Pulmonary artery endothelial cell (primary cell): ENCODE results near the gene STXBP6. TPM values are rescaled to one million over a fixed set of nuclear protein-coding genes. Genes with fewer than 3 reads are reported as not detected.

Experiments used
- DNase-seq: peaks from one replicate; pipeline ENCODE4 v3.0.0-alpha.2; 2011; ENCODE audit warnings: low read depth, low spot score
- total RNA-seq: library from RNA; depleted of rRNA; stranded (reverse); fragments of >200 nt; gene quantifications from 2 replicates; pipeline ENCODE4 v1.2.3, GENCODE V29; 2014

Gene STXBP6
- total RNA-seq, 1 donor from 2014 or later: not detected

DNA sequence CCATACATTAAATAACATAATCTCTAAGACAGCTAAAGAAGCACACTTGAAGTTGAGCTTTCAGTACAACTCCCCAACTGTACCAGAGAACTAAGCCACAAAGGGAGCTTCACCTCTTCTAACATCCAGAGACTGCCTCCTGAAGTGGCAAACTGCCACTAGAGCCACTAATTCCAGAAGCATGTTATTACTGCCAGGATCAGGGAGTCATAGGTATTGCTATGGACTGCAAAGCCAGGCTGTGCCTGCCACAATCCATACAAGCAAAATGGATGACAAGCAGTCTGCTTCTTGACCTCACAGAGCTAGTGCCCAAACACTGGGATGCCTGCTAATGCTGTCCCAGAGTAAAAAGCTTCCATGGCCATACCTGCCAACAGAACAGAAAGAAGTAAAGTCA is 160.1 kb downstream of the STXBP6 start:
- DNase-seq: no peak

- DNase-seq: no peak
Measured at GRCh38 chr14:24888532-24888931, 161.4 kb downstream of the STXBP6 start.

GRCh38 chr14:24887623-24888304 is 162.2 kb downstream of the STXBP6 start:
- DNase-seq: no peak

DNA sequence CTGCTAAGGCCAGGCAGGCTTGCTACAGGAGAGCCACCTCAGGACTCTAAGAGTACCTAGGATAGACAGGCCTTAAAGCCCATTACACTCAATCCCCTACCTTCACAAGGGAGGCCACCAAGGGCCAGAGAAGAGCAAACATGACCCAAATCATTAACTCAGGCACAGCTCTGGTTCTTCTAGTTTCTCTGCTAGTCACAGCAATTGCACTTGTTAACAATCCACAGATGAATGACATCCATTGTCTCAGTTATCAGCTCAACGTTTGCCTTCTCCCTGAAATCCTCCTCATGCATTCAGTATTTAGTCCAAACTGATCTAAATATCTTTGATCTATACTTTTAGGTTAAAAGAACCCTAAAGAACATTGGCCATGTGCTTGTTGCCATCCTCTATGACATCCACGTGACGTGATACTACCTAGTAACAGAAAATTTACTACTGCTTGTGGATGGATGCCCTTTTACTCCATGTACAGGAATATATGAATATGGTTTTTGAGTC is 164.5 kb downstream of the STXBP6 start:
- no peak for DNase-seq

DNA sequence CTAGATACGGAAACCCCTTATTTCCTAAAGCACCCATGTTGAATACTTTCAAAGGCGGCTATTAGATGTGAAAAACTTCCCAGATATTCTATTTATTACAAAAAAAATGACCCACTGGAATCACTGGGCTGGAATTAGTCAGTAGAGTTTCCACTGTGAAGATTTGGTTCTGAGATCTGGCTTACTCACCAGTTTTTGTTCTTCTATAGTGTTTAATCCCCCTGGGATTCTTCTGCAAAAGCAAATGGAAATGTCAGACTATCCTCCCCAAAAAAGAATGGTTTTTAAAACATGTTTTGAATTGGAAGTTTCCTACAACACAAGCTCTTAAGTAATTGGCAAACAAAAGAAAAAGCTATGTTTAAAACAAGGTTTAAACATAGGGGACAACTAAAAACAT is 166.4 kb downstream of the STXBP6 start:
- DNase-seq: no peak

- DNase-seq: no peak
Measured at GRCh38 chr14:24881116-24881893, 168.6 kb downstream of the STXBP6 start.

GRCh38 chr14:24880689-24881088 is 169.3 kb downstream of the STXBP6 start:
- DNase-seq: no peak

DNA sequence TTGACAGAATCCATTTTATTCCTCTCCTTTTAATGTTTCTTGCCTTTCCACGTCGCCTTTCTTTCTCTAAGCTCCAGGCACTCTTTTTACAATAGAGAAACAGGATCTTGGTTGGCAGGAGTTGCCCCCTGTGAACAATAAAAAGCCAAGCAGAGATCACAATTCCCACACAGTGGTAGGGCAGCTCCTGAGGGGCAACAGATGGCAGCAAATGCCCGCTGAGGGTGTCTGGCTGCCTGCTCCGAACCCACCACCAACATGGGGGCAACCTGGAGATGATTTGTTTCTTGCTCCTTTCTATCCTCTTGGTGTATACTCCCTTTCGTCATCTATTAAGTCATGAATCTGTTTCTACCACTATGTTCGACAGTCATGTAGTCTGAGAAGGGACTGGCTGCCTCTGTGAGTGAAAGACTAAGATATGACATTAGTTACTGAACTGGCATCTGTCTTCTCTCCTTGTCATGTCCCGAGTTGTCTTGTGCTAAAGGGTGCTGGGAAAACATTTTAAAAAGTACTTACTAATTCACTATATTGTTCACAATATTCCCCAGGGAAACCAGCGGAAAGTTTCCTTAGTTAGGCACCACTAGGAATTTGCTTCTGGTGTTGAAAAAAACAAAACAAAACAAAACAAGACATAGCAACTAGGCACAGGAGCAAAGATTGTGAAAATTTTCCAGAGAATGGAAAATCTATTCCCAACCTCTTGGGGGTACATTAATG is 170.1 kb downstream of the STXBP6 start:
- no peak for DNase-seq

DNA sequence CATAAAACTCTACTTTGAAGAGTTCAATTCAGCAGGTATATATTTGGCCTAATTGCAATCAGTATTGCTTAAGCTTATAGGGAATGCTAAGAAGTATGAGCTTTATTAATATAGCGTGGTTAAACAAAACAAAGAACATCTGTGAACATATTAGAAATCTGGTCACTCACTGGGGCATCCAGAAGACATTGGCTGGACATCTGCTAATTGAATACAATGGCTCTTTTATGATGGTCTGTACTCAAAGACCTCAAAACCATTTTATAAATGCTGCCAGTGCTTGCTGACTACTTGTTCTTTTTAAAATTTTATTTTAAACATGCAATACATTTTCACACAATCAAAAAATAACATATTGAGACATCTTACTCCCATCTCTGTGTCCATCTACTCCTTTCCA is 173.0 kb downstream of the STXBP6 start:
- no peak for DNase-seq

- no peak for DNase-seq
Measured at GRCh38 chr14:24875991-24876878, 173.7 kb downstream of the STXBP6 start.

- no peak for DNase-seq
Measured at GRCh38 chr14:24875203-24875838, 174.6 kb downstream of the STXBP6 start.

DNA sequence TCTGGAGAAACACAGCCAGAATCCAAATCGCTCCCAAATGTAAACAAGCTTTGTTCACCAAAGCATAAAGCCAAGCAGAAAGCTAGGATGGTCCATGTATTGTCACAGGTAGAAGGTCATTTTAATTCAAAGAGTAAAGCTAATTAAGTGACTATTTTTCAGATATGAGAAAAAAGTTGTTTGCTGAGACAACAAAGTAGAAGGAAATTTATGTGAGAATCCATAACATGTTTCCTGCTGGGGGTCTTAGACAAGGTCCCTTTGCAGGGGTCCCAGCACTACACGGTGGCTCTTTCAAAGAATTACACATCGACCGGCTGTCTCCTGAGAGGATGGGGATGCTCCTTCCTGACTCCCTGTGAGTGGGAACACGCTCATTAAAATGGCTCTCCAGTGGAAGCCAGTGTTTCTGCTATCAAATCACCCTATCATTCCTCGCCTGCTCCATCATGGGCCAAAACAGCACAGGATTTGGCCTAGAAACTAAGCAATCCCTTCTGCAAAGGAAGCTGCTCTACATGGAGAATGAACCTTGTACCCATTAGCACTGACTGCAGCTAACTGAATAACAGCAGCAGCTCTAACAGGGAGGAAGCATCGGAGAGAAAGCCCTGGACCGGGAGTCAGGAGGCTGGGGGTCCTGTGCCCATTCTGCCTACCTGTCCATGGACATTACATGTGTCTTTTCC is 175.3 kb downstream of the STXBP6 start:
- DNase-seq: no peak

DNA sequence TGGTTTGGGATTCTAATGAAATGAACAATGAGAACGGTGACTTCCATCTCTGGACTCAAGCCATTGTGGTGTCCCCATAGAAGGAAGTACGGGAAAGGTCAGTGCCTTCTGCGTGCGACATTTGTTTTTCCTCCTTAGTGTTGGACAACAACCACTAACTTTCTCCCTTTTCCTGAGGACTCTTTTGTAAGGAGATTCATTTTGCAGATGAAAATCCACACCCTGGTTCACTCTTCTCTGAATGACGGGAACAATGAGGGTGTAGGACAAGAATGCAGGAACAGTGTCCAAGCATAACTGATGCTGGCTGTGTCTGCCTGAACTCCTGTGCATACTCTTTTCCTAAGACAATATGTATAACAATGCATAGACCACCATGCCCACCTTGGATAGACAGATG is 176.4 kb downstream of the STXBP6 start:
- DNase-seq: no peak

- DNase-seq: no peak
Measured at GRCh38 chr14:24870949-24871701, 178.8 kb downstream of the STXBP6 start.

- DNase-seq: no peak
Measured at GRCh38 chr14:24868389-24868788, 181.6 kb downstream of the STXBP6 start.

DNA sequence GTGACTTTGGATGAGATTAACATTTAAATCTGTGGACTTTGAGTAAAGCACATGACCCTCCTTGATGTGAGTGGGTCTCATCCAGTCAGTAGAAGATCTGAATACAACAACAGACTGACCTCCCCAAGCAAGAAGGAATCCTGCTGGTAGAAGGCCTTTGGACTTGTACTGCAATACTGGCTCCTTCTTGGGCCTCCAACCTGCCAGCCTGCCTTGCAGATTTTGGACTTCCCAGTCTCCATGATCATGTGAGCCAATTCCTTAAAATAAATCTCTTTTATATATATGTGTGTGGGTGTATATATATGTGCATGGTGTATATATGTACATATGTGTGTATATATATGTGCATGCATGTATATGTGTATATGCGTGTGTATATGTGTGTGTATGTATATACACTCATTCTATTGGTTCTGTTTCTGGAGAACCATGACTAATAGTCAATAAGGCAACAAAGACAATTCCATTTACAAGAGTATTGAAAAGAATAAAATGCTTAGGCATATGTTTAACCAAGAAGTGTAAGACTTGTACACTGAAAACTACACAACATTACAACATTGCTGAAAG is 183.8 kb downstream of the STXBP6 start:
- DNase-seq: no peak

DNA sequence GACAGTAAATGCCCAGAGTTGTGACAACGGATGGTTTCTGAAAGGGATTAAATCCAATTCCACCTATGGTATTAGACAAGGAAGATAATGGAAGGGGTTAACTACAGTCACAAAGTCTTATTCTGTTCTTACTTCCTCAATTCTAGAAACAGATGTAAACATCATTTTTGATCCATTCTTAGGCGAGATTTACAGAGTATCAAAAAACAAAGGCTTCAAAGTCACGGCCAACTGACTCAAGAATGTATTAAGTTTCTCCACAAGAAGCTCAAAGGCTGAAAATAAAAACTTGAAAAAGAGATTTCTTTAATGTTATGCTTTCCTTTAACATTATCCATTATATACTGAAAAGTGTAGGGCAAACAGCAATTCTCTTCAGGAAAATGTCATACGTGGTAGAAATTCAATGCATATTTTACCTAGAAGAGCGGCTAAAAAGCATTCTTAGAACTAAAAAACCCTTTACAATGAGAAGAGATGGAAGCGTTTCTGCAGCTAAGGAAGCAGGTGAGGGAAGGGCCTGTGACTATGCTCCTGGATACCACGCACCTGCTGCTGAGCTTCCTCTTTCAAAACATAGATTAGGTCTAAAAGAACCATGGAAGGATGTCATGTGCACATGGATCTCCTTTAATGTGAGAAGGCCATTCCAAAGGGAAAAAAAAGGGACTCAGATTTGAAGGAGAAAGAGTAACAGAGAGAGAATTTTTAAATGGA is 185.8 kb downstream of the STXBP6 start:
- no peak for DNase-seq

DNA sequence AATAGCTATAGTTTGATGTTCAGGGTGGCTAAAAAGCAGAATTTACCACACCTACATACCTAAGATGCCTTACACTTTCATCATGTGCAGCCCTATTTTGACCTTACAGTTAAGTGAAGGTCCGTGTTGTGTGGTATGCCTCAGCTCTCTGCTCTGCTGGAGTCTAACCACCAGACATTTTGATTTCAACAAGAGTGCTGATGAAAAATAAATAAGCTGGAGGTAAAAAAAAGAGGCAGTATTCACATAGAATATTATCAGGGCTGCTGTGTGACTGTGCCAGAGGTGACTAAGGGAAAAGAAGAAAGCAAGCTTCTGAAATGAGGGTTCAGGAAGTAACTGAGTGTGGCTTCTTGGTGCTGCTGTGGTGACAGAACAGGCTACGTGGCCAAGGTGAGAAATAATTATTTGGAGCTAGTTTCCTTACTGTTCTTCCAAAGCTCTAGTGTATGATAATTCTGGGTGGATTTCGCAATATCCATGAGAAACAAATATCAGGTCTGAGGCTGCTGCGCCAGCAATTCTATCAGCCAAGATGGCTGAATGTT is 188.8 kb downstream of the STXBP6 start:
- no peak for DNase-seq
